Muscle layer of colon (tissue), 2 donors: ENCODE measurements around the gene ARMC12.

Source experiments
- H3K27ac ChIP-seq: one replicate; pipeline ENCODE4 v1.7.0; 2013; ENCODE audit warnings: low read depth, mild to moderate bottlenecking, low read length, moderate library complexity
- H3K27me3 ChIP-seq, 2 donors: one replicate each; pipeline ENCODE4 v1.7.0; 2013; ENCODE audit warnings: low read length in 2 of 2, mild to moderate bottlenecking in 2 of 2; ENCODE audit not compliant: insufficient read depth in 2 of 2, control insufficient read depth in 1 of 2
- H3K36me3 ChIP-seq: one replicate; pipeline ENCODE4 v1.7.0; 2013; ENCODE audit warnings: mild to moderate bottlenecking, low read length; ENCODE audit not compliant: insufficient read depth
- H3K4me1 ChIP-seq: one replicate; pipeline ENCODE4 v1.7.0; 2013; ENCODE audit warnings: mild to moderate bottlenecking, low read length; ENCODE audit not compliant: insufficient read depth
- H3K4me3 ChIP-seq, 2 donors: one replicate each; pipeline ENCODE4 v1.7.0; 2013; ENCODE audit warnings: low read length in 2 of 2, low read depth in 1 of 2, mild to moderate bottlenecking in 1 of 2, moderate library complexity in 1 of 2
- H3K9ac ChIP-seq: one replicate; pipeline ENCODE4 v1.7.0; 2013; ENCODE audit warnings: low read length
- H3K9me3 ChIP-seq: one replicate; pipeline ENCODE4 v1.7.0; 2013; ENCODE audit warnings: mild to moderate bottlenecking, low read length
- donor health status: abdominal sarcoma.
- donor health status: Adenocarcinoma of cecum.

The ARMC12 gene

GRCh38 chr6:35739645-35740524 is 3.1 kb downstream of the ARMC12 start:
- H3K9ac ChIP-seq: no peak overlapping the region
- no peaks in the 10 kb centered on the region for H3K27me3 ChIP-seq
- no peaks in the 10 kb centered on the region for H3K36me3 ChIP-seq
- H3K4me1 ChIP-seq: peaks cover 17% of the 10 kb centered on the region
- H3K9me3 ChIP-seq: no peaks in the 10 kb centered on the region
- no peak overlapping the region for H3K27ac ChIP-seq
- no peak overlapping the region for H3K4me3 ChIP-seq

DNA sequence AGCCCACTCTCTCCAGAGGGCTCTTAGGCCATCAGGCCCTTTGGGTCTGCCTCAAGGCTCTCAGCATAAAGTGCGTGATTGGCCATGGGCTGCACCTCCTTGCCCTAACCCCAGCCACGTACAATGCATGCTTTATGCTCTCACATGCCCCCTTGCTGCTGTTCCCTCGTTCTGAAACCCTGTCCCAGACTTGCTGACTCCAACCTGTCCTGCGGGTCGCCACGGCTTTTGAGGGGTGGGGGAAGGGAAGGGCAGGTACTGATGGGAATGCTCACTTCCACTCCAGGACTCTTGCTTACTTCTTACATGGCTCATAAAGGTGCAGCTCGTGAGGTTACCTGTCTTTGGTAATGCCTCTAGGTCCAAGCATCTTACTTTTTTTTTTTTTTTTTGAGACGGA is 6.0 kb downstream of the ARMC12 start:
- Histone ChIP-seq H3K27me3 (no peaks in the 10 kb centered on the region), H3K36me3 (no peaks in the 10 kb centered on the region), H3K9ac (no peak overlapping the region), H3K27ac (no peak overlapping the region), H3K4me1 (peaks cover under 1% of the 10 kb centered on the region), H3K4me3 (no peak overlapping the region), H3K9me3 (no peaks in the 10 kb centered on the region)

DNA sequence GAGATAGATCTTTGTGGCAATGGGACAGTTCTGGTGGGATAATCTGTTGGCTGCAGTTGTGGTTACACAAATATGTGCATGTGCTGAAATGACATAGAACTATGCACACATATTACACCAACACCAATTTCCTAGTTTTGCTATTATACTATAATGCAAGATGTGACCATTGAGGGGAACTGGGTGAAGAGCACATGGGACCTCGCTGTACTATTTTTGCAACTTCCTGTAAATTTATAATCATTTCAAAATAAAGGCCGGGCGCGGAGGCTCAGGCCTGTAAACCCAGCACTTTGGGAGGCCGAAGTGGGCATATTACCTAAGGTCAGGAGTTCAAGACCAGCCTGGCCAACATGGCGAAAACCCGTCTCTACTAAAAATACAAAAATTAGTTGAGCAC is 8.7 kb downstream of the ARMC12 start:
- Histone ChIP-seq H3K36me3 (no peaks in the 10 kb centered on the region), H3K9ac (no peak overlapping the region), H3K4me1 (no peaks in the 10 kb centered on the region), H3K27ac (no peak overlapping the region), H3K9me3 (no peaks in the 10 kb centered on the region), H3K27me3 (no peaks in the 10 kb centered on the region), H3K4me3 (no peak overlapping the region)

- no peaks in the 10 kb centered on the region for H3K27me3 ChIP-seq
- H3K9me3 ChIP-seq: no peaks in the 10 kb centered on the region
- no peaks in the 10 kb centered on the region for H3K36me3 ChIP-seq
- H3K4me1 ChIP-seq: no peaks in the 10 kb centered on the region
- H3K4me3 ChIP-seq: no peak overlapping the region
- H3K27ac ChIP-seq: no peak overlapping the region
- H3K9ac ChIP-seq: no peak overlapping the region
These were observed 9.7 kb downstream of the ARMC12 start for GRCh38 chr6:35746516-35746915.

- H3K36me3 ChIP-seq: no peaks in the 10 kb centered on the region
- H3K4me3 ChIP-seq: no peak overlapping the region
- H3K9me3 ChIP-seq: no peaks in the 10 kb centered on the region
- H3K4me1 ChIP-seq: no peaks in the 10 kb centered on the region
- no peak overlapping the region for H3K9ac ChIP-seq
- no peak overlapping the region for H3K27ac ChIP-seq
- no peaks in the 10 kb centered on the region for H3K27me3 ChIP-seq
These were observed 11.0 kb downstream of the ARMC12 start for GRCh38 chr6:35747877-35748276.

GRCh38 chr6:35750557-35750956 is 13.7 kb downstream of the ARMC12 start:
- Histone ChIP-seq H3K9me3 (no peaks in the 10 kb centered on the region), H3K27ac (no peak overlapping the region), H3K9ac (no peak overlapping the region)

DNA sequence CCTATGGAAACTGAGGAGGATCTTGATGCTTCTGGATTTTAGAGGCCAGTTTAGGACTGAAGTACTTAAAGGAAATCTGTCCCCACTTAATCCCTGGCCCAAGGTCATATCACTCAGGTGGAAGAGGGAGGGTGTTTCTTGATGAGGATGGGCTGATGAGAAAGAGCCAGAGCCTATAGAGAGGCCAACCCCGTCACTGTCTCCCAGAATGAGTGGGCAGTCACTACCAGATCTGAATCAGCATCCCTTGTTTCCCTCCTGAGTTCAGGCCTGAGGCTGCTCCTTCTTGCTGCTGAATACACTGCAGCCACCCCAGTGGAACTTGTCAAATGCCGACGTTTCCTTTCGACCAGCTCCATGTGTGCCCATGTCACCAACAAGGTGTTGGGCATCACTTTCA is 14.8 kb downstream of the ARMC12 start:
- Histone ChIP-seq H3K36me3 (no peaks in the 10 kb centered on the region), H3K4me3 (no peak overlapping the region), H3K9me3 (no peaks in the 10 kb centered on the region), H3K9ac (no peak overlapping the region), H3K27ac (no peak overlapping the region), H3K27me3 (no peaks in the 10 kb centered on the region), H3K4me1 (no peaks in the 10 kb centered on the region)

More at GRCh38 chr6:35750557-35750956, 13.7 kb downstream of the ARMC12 start:
- H3K4me1 ChIP-seq: no peaks in the 10 kb centered on the region
- no peaks in the 10 kb centered on the region for H3K27me3 ChIP-seq
- H3K4me3 ChIP-seq: no peak overlapping the region
- no peaks in the 10 kb centered on the region for H3K36me3 ChIP-seq

GRCh38 chr6:35752330-35752729 is 15.5 kb downstream of the ARMC12 start:
- Histone ChIP-seq H3K4me1 (no peaks in the 10 kb centered on the region), H3K27ac (no peak overlapping the region), H3K9me3 (no peaks in the 10 kb centered on the region), H3K27me3 (no peaks in the 10 kb centered on the region), H3K4me3 (no peak overlapping the region), H3K36me3 (no peaks in the 10 kb centered on the region), H3K9ac (no peak overlapping the region)

- Histone ChIP-seq H3K4me1 (no peaks in the 10 kb centered on the region), H3K9ac (no peak overlapping the region), H3K36me3 (no peaks in the 10 kb centered on the region), H3K4me3 (no peak overlapping the region), H3K9me3 (no peaks in the 10 kb centered on the region), H3K27me3 (no peaks in the 10 kb centered on the region), H3K27ac (no peak overlapping the region)
These were observed 17.8 kb downstream of the ARMC12 start for GRCh38 chr6:35754452-35755277.

DNA sequence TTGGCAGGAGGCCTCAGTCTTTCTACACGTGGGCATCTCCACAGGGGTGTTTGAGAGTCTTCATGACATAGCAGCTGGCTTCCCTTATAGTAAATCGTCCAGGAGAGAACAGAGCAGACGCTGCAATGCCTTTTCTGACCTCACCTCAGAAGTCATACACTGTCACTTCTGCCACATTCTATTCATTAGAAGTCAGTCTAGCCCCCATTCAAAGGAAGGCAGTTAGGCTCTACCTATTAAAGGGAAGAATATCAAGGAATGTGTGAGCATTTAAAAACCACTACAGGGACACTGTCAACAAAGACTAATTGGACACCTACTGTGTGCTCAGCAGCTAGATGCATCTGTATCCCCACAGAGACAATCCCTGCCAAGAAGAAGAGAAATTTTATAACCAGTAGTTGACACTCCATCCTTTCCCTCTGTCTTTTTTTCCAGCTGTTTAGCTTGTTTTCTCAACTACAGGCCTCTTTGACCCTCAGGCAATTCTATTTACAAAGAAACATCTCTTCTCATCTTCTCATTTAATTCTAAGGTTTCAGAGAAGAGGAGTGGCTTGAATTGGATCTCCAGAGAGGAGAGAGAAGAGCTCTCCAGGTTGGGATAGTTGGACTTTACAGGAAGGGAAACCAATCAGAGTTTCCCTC is 18.6 kb downstream of the ARMC12 start:
- peaks cover 0 to under 1% of the 10 kb centered on the region in 2 donors for H3K27me3 ChIP-seq
- H3K4me3 ChIP-seq: no peak overlapping the region
- no peaks in the 10 kb centered on the region for H3K36me3 ChIP-seq
- no peaks in the 10 kb centered on the region for H3K4me1 ChIP-seq
- no peaks in the 10 kb centered on the region for H3K9me3 ChIP-seq
- no peak overlapping the region for H3K9ac ChIP-seq
- H3K27ac ChIP-seq: no peak overlapping the region

DNA sequence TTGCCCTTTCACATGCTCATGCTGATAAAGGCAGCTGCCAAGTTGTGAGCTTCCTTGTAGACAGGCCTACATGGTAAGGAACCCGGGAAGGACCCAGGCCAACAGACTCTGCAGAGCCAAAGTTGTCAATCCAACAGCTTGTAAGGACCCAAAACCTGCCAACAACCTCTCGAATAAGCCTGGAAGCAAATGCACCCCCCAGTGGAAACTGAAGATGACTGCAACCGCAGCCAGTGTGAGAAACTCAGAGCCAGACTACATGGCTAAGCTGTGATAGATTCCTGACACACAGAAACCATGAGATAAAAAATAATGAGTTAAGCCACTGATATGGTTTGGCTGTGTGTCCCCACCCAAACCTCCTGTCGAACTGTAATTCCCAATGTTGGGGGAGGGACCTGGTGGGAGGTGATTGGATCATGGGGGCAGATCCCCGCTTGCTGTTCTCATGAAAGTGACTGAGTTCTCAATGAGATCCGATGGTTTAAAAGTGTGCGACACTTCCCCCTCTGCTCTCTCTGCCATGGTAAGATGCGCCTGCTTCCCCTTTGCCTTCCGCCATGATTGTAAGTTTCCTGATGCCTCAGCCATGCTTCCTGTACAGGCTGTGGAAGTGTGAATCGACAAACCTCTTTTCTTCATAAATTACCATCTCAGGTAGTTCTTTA is 20.8 kb downstream of the ARMC12 start:
- peaks cover 4 to 6% of the 10 kb centered on the region in 2 donors for H3K27me3 ChIP-seq
- H3K4me1 ChIP-seq: no peaks in the 10 kb centered on the region
- H3K36me3 ChIP-seq: no peaks in the 10 kb centered on the region
- H3K9ac ChIP-seq: no peak overlapping the region
- H3K4me3 ChIP-seq: no peak overlapping the region
- H3K27ac ChIP-seq: no peak overlapping the region
- H3K9me3 ChIP-seq: no peaks in the 10 kb centered on the region
